K562 (cell line): ENCODE results near the gene C22orf39. TPM values are rescaled to one million over a fixed set of nuclear protein-coding genes. Genes with fewer than 3 reads are reported as not detected.

Experiments used
- ATAC-seq: fragments of 200-7000 bp; cut with Tn5 transposase; 3 replicates; pipeline ENCODE4 v1.9.1; 2020; ENCODE audit warnings: moderate library complexity
- BruUV-seq: library from RNA; stranded (reverse); fragments of 400-500 nt; replicated peaks from 2 replicates; lab custom pipeline; 2021; lab: Mats Ljungman, UMichigan
- CTCF ChIA-PET: fragments of 300-600 bp; formaldehyde crosslinking; extraction: SDS; loops from one replicate; lab custom pipeline; 2021; ENCODE audit warnings: low intra/inter-chr PET ratio; lab: Yijun Ruan, JAX
- POLR2A ChIA-PET: fragments of 300-600, 350-650 bp; sonication (Branson Sonifier 250); formaldehyde crosslinking; extraction: SDS; loops from one replicate; lab custom pipeline; 2021; ENCODE audit warnings: antibody characterized with exemption, inconsistent platforms; lab: Yijun Ruan, JAX
- DNase-seq, 4 experiments: peaks; one replicate each; pipeline versions ENCODE4 v3.0.0 to v3.0.0-alpha.2; 2011 to 2018; ENCODE audit warnings: low spot score in 3 of 4, mixed read lengths in 3 of 4; ENCODE audit errors: extremely low read depth in 1 of 4
- FAIRE-seq: peaks from 2 replicates; lab custom pipeline; 2011; peaks lifted over from hg19 to GRCh38; lab: Jason Lieb, UNC
- H2AFZ ChIP-seq: 2 replicates; pipeline ENCODE4 v1.6.0; 2011; ENCODE audit warnings: low read depth, low read length, control low read depth, inconsistent platforms
- H3K27ac ChIP-seq: fragments of 200-600 bp; 3 replicates; pipeline ENCODE4 v1.8.0; 2011; ENCODE audit warnings: low read depth, mild to moderate bottlenecking, control low read depth, inconsistent platforms, low read length, moderate library complexity, mixed read lengths; ENCODE audit errors: extremely low read depth
- H3K27me3 ChIP-seq, 2 experiments: fragments of 300-600 bp in 1 of 2; 2 replicates in 1 of 2; 3 replicates in 1 of 2; pipeline versions ENCODE4 v1.6.0 to v1.8.0; 2011; ENCODE audit warnings: inconsistent platforms in 2 of 2, low read length in 2 of 2, mild to moderate bottlenecking in 1 of 2, mixed read lengths in 1 of 2, moderate library complexity in 1 of 2; ENCODE audit not compliant: control insufficient read depth in 2 of 2, insufficient read depth in 2 of 2
- H3K36me3 ChIP-seq: fragments of 300-600 bp; 3 replicates; pipeline ENCODE4 v1.8.0; 2011; ENCODE audit warnings: mild to moderate bottlenecking, low read length, inconsistent platforms; ENCODE audit not compliant: control insufficient read depth, insufficient read depth
- H3K4me1 ChIP-seq, 2 experiments: fragments of 200-600 bp in 1 of 2; replicated peaks in 1 of 2; 2 replicates in 1 of 2; 3 replicates in 1 of 2; pipeline versions ENCODE4 v1.5.1 to v1.8.0; 2011; ENCODE audit warnings: inconsistent platforms in 2 of 2, low read length in 2 of 2, mild to moderate bottlenecking in 1 of 2, mixed read lengths in 1 of 2, moderate library complexity in 1 of 2; ENCODE audit not compliant: control insufficient read depth in 2 of 2, insufficient read depth in 2 of 2
- H3K4me2 ChIP-seq: 2 replicates; pipeline ENCODE4 v1.6.1; 2011; ENCODE audit warnings: low read length, control low read depth, inconsistent platforms, mixed read lengths; ENCODE audit not compliant: insufficient read depth
- H3K4me3 ChIP-seq: fragments of 200-600 bp; sonication (generic), shearing (Covaris generic); 2 replicates; pipeline ENCODE4 v1.5.1; 2016; ENCODE audit warnings: control low read depth, inconsistent platforms
- H3K79me2 ChIP-seq: fragments of 200-600 bp; 3 replicates; pipeline ENCODE4 v1.8.0; 2011; ENCODE audit warnings: low read length, inconsistent platforms; ENCODE audit not compliant: control insufficient read depth, insufficient read depth
- H3K9ac ChIP-seq, 2 experiments: 2 replicates each; pipeline versions ENCODE4 v1.6.0 to v1.6.1; 2011; ENCODE audit warnings: low read depth in 2 of 2, low read length in 2 of 2, control low read depth in 1 of 2, inconsistent platforms in 1 of 2, mild to moderate bottlenecking in 1 of 2, mixed read lengths in 1 of 2; ENCODE audit not compliant: insufficient read depth in 1 of 2
- H3K9me1 ChIP-seq: one replicate; pipeline ENCODE4 v1.6.0; 2011; ENCODE audit warnings: inconsistent platforms, mild to moderate bottlenecking, low read length, moderate library complexity; ENCODE audit not compliant: control insufficient read depth, insufficient read depth
- H3K9me3 ChIP-seq: replicated peaks from 2 replicates; pipeline ENCODE4 v1.5.1; 2011; ENCODE audit warnings: low read depth, low read length, inconsistent platforms; ENCODE audit not compliant: control insufficient read depth, insufficient read depth
- H4K20me1 ChIP-seq: replicated peaks from 2 replicates; pipeline ENCODE4 v1.6.1; 2011; ENCODE audit warnings: low read length, inconsistent platforms, mixed read lengths; ENCODE audit not compliant: control insufficient read depth, insufficient read depth
- ATF1 ChIP-seq, 2 experiments: fragments of 450-650 bp in 1 of 2; IDR thresholded peaks; 2 replicates each; pipeline ENCODE4 v1.6.1; 2016; ENCODE audit warnings: missing compliant biosample characterization in 1 of 2, missing genetic modification characterization in 1 of 2
- CBX1 ChIP-seq: sonication (generic); IDR thresholded peaks from 2 replicates; pipeline ENCODE4 v1.6.1; 2016; ENCODE audit warnings: antibody characterized with exemption, low read depth, mild to moderate bottlenecking
- CC2D1A ChIP-seq: fragments of 450-650 bp; IDR thresholded peaks from 2 replicates; pipeline ENCODE4 v1.6.1; 2017; ENCODE audit warnings: mild to moderate bottlenecking
- HDAC8 ChIP-seq: fragments of 450-650 bp; IDR thresholded peaks from 2 replicates; pipeline ENCODE4 v1.6.1; 2016; ENCODE audit warnings: mild to moderate bottlenecking, missing genetic modification characterization, moderate library complexity, missing compliant biosample characterization
- NFIX ChIP-seq: fragments of 250-450 bp; sonication (Bioruptor Pico); IDR thresholded peaks from 2 replicates; pipeline ENCODE4 v1.4.0; 2020; ENCODE audit warnings: low read depth, mild to moderate bottlenecking, moderate library complexity
- NFRKB ChIP-seq: fragments of 450-650 bp; IDR thresholded peaks from 2 replicates; pipeline ENCODE4 v1.6.1; 2016; ENCODE audit warnings: low read depth
- NFYB ChIP-seq: IDR thresholded peaks from 2 replicates; pipeline ENCODE4 v1.6.1; 2011; ENCODE audit warnings: mild to moderate bottlenecking, moderate library complexity; ENCODE audit not compliant: insufficient read length; ENCODE audit errors: extremely low read depth
- RBM15 ChIP-seq: fragments of 200-400 bp; formaldehyde crosslinking; IDR thresholded peaks from 2 replicates; pipeline ENCODE4 v1.6.1; 2018; ENCODE audit warnings: mild to moderate bottlenecking, low read length, moderate library complexity; ENCODE audit not compliant: insufficient read depth
- SUPT5H ChIP-seq: fragments of 450-650 bp; IDR thresholded peaks from 2 replicates; pipeline ENCODE4 v1.6.1; 2016
- TARDBP ChIP-seq: fragments of 450-650 bp; IDR thresholded peaks from 2 replicates; pipeline ENCODE4 v1.6.1; 2016
- TEAD1 ChIP-seq, 2 experiments: fragments of 450-650 bp in 1 of 2; sonication (generic) in 1 of 2; formaldehyde crosslinking; IDR thresholded peaks; 2 replicates each; pipeline versions ENCODE4 v1.4.0 to v1.8.0; 2020 to 2022; ENCODE audit warnings: mild to moderate bottlenecking in 2 of 2, missing genetic modification reagents in 1 of 2
- WHSC1 ChIP-seq: IDR thresholded peaks from one replicate; pipeline ENCODE4 v1.6.1; 2012; ENCODE audit warnings: low read length, control low read depth, inconsistent platforms
- ZNF143 ChIP-seq: sonication (generic); formaldehyde crosslinking; IDR thresholded peaks from 2 replicates; pipeline ENCODE4 v1.9.0; 2022; ENCODE audit warnings: mild to moderate bottlenecking, missing genetic modification reagents
- ZNF764 ChIP-seq: fragments of 250-450 bp; sonication (Bioruptor Pico); IDR thresholded peaks from 2 replicates; pipeline ENCODE4 v1.4.0; 2020; ENCODE audit warnings: low read depth, mild to moderate bottlenecking, moderate library complexity
- ZSCAN29 ChIP-seq: fragments of 450-650 bp; IDR thresholded peaks from 2 replicates; pipeline ENCODE4 v1.6.1; 2017
- WGBS: fragments of 100-300 bp; shearing (Covaris generic); methylation state at CpG from one replicate; pipeline ENCODE4 v1.1.6; 2016; ENCODE audit warnings: low coverage, mixed read lengths; ENCODE audit not compliant: insufficient coverage; ENCODE audit errors: missing lambda C conversion rate; 5-methylcytosine and 5-hydroxymethylcytosine counted together
- in situ Hi-C: fragments of 300-500 bp; cut with MboI; formaldehyde crosslinking; loops from 4 replicates; pipeline ENCODE4 v1.15.0; 2018; ENCODE audit warnings: inconsistent platforms, mixed read lengths
- intact Hi-C: fragments of 100-400 bp; cut with micrococcal nuclease; formaldehyde crosslinking; loops from 2 replicates; pipeline ENCODE4 v1.14.2; 2022
- polyA plus RNA-seq, 8 experiments: library from polyadenylated mRNA; depleted of rRNA in 4 of 8; stranded (reverse) in 5 of 8; unstranded in 3 of 8; fragments of >200 nt; fragmentation: Nextera tagmentation in 2 of 8; fragmentation: Illumina TruSeq in 1 of 8; extraction: Ambion mirVana in 2 of 8; extraction: Trizol in 1 of 8; gene quantifications; 2 replicates each; pipeline versions ENCODE4 v1.2.1 to v1.2.3, GENCODE V29; 2011 to 2014; ENCODE audit warnings: inconsistent platforms in 1 of 8, missing spikeins in 1 of 8
- total RNA-seq, 7 experiments: library from RNA; depleted of rRNA in 6 of 7; stranded (reverse); fragments of >200 nt in 6 of 7; fragmentation: Illumina TruSeq in 2 of 7; extraction: Trizol in 2 of 7; gene quantifications; 2 replicates each; pipeline versions ENCODE4 v1.2.1 to v1.2.3, GENCODE V29; 2011 to 2021; ENCODE audit warnings: low replicate concordance in 1 of 7
- TF ChIP-seq, protein P1 (sequence below): sonication (generic); formaldehyde crosslinking; IDR thresholded peaks from 2 replicates; pipeline ENCODE4 v1.8.0; 2022; ENCODE audit warnings: mild to moderate bottlenecking, missing genetic modification reagents
- TF ChIP-seq, protein P2 (sequence below): fragments of 250-450 bp; sonication (Bioruptor Pico); IDR thresholded peaks from 2 replicates; pipeline ENCODE4 v1.8.0; 2021; ENCODE audit warnings: moderate library complexity, mild to moderate bottlenecking, inconsistent platforms

C22orf39 gene
- total and polyA plus RNA-seq, 9 of the 15 experiments (the other 6 are each of a cell fraction or from before 2014, with no cell fraction given), result 20.4 to 139 (median 66.8) TPM

DNA sequence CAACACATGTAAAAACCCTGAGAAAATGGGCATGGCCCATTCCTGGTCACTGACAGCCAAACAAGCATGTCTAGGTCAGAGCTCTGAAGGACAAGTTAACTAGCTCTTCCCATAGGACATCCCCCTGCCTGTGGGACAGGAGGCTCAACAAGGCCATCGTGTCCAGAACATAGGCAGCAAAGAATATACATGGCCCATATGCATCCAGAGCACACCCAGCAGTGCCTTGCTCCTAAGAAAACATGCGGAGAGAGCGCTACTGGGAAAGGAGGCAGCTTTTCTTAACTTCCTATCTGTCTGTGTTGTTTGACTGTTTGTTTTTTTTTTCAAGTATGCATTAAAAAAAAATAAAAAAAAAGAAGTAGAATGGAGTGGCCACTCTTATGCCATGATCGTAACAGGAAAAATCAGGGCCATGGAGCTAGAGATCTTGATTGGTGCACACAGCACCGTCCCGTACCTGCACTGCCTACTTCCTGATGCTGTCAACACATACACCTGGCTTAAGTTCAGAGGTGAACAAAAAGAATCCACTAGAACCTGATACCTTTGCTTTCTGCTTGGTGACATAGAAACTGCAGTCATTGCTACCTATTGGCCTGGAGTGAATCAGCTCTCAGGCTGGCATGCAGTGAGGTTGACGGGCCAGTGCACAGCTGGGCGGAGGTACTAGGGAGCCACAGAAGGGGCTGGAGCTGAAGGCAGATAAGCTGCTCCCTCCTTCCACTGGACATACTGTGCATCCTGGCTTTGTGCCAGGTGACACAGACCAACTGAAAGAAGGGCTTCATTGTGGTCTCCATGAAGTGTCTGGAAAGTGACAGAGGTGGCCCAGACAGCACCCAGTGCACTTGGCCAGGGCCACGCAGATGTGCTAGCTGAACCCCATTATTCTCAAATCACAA, 19.6 kb upstream of the C22orf39 start (continued):
- TF ChIP-seq, protein P1, sequence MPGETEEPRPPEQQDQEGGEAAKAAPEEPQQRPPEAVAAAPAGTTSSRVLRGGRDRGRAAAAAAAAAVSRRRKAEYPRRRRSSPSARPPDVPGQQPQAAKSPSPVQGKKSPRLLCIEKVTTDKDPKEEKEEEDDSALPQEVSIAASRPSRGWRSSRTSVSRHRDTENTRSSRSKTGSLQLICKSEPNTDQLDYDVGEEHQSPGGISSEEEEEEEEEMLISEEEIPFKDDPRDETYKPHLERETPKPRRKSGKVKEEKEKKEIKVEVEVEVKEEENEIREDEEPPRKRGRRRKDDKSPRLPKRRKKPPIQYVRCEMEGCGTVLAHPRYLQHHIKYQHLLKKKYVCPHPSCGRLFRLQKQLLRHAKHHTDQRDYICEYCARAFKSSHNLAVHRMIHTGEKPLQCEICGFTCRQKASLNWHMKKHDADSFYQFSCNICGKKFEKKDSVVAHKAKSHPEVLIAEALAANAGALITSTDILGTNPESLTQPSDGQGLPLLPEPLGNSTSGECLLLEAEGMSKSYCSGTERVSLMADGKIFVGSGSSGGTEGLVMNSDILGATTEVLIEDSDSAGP (CRISPR knock-in tag), result 0 out of 2 replicates have a peak, but pooled peaks have one; percentile 37
- no peak for TF ChIP-seq HDAC8 (tag)
- no peak for TF ChIP-seq TARDBP
- no peak for TF ChIP-seq CC2D1A
- no peak for TF ChIP-seq NFYB
- TF ChIP-seq ZNF143 (CRISPR knock-in tag), result peak; percentile 59
- 0 out of 4 replicates have a peak, but pooled peaks of 1 of the 2 experiments have one; percentile 70 for TF ChIP-seq TEAD1 (CRISPR knock-in tag; IDR thresholded peaks at IDR 0.05)

DNA sequence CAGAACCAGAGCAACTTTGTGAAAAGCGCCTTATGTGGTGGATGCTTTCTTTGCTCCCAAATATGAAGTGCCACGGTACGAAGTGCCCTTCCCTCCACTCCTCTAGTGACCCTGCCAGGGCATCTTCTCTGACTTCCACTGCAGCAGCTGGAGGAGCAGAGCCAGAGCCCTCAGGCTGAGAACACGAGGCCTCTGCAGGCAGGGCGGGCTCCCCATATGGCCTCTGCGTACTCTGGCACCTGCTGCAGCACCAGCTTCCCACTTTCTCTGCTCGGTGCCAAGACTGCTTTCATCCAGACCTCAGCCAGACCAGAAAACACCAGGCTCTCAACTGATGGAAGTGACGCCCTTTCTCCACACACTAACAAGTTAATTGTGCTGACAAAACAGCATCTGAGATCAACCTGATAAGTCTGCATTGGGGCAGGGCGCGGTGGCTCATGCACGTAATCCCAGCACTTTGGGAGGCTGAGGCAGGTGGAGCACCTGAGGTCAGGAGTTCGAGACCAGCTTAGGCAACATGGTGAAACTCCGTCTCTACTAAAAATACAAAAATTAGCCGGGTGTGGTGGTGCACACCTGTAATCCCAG, 18.7 kb upstream of the C22orf39 start:
- BruUV-seq, result TSS peak; percentile 1
- H4K20me1 ChIP-seq, result peaks cover 12% of the 10 kb centered on the region
- no peaks in the 10 kb centered on the region for H3K9me3 ChIP-seq
- ChIA-PET CTCF (no interaction called here), POLR2A (interaction anchor here (0.6 to 13.6 kb wide), 9 partner anchors 7 to 66 kb away, joined by 3 to 148 read pairs (median 11); partner anchors contain the start of genes C22orf39, CDC45 and UFD1)
- peaks cover 100% of the 10 kb centered on the region for H3K36me3 ChIP-seq
- DNase-seq (no peak), ATAC-seq (no peak), FAIRE-seq (no peak)
- intact Hi-C loops, result no loop called here
- no peaks in the 10 kb centered on the region for H3K4me1 ChIP-seq
- H3K9me1 ChIP-seq, result peaks cover 9% of the 10 kb centered on the region
- no peaks in the 10 kb centered on the region for H3K27me3 ChIP-seq
- H3K4me3 ChIP-seq, result no peak overlapping the region
- in situ Hi-C loops, result no loop called here
- H2AFZ ChIP-seq, result no peak overlapping the region
- peak overlapping the region in 1 of 2 experiments; percentile 29; a peak in 2 of 4 replicates for H3K9ac ChIP-seq
- H3K27ac ChIP-seq, result no peak overlapping the region
- no peaks in the 10 kb centered on the region for H3K79me2 ChIP-seq
- H3K4me2 ChIP-seq, result no peak overlapping the region
- 92% methylated on average over 14 of the region's 14 CpGs for WGBS
- peak; percentile 48 for TF ChIP-seq SUPT5H
- no peak for TF ChIP-seq ZNF143 (CRISPR knock-in tag)
- TF ChIP-seq CBX1, result no peak
- TF ChIP-seq NFRKB, result no peak
- no peak for TF ChIP-seq RBM15
- TF ChIP-seq NFIX, result peak; percentile 27; the same call in 1 of the 2 replicates
- TF ChIP-seq ZNF764, result no peak
- TF ChIP-seq ATF1 (CRISPR knock-in tag; IDR thresholded peaks at IDR 0.05), result no peak
- TF ChIP-seq ATF1 (tag; IDR thresholded peaks at IDR 0.05), result no peak
- TF ChIP-seq, protein P1 (CRISPR knock-in tag), result 0 out of 2 replicates have a peak, but pooled peaks have one; percentile 5
- TF ChIP-seq, protein P2, sequence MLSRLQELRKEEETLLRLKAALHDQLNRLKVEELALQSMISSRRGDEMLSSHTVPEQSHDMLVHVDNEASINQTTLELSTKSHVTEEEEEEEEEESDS (CRISPR knock-in tag), result no peak
- TF ChIP-seq WHSC1, result peak; percentile 74
- no peak for TF ChIP-seq ZSCAN29
